HG03135 (cell line): ENCODE results near the gene SORCS3.

Experiments
- ATAC-seq: cut with Tn5 transposase; IDR thresholded peaks from one replicate; pipeline ENCODE4 v1.9.1; 2021; ENCODE audit warnings: mild to moderate bottlenecking, moderate library complexity; ENCODE audit not compliant: unreplicated experiment

Gene SORCS3

DNA sequence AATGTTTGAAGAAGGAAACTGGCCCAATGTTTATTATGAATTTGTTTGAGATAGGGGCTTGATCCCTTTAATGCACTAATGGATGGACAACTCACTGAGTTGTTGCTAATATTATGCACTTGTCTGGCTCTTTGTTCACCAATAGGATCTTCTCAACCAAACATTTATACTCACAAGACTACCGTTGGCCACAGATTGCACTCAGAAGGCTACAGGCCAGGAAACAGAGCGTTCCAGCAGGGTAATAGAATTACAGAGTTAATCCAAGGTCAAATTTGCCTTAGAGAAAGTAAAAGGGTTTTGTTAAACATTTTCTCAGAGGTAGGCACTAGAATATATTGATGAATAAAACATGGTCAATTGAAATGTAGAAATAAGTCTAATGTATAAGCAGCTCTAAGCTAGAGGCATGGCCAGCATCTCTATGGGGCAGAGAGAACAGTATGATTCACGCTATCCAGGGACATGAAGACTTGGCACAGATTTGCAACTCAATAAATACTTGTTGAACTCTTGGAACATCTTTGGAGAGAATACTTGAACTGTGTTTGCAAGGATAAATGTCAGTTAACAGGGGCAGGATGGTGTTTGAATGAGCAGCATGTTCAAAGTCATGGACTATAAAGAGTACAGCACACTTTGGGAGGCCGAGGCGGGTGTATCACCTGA, 606.9 kb downstream of the SORCS3 start:
- ATAC-seq, result no peak

- no peak for ATAC-seq
Observed at GRCh38 chr10:105252911-105253310, 611.8 kb downstream of the SORCS3 start.

DNA sequence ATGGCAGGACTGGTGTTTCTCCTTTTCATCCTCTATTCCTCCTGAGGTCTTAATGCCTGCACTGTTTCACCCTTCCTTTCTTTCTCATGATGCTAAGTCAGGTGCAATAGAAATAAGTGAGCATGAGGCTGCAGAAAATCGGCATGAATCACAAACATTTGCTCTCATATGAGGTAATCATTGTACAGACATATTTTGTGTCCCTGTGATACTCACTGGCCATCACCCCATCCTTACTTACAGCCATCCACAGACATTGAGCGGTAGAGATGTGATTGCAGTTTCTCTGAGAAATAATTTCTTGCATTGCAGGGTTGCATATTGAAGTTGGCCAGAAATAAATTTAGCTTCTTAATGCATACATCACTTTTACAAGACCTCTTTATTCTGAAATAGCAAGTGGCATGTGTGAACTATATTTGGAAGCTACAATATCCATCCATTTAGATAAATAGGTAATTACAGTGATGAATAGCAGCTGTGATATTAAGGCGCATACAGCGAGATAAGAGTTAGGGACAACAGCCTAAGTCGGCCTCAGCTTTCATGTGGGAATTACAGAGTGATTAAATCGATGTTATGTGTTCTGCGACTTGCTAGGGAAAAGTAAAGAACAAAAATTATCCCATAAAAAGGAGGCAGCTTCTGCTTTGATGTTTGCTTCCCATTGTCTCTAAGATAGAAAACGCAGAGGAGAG, 612.6 kb downstream of the SORCS3 start:
- ATAC-seq, result no peak

DNA sequence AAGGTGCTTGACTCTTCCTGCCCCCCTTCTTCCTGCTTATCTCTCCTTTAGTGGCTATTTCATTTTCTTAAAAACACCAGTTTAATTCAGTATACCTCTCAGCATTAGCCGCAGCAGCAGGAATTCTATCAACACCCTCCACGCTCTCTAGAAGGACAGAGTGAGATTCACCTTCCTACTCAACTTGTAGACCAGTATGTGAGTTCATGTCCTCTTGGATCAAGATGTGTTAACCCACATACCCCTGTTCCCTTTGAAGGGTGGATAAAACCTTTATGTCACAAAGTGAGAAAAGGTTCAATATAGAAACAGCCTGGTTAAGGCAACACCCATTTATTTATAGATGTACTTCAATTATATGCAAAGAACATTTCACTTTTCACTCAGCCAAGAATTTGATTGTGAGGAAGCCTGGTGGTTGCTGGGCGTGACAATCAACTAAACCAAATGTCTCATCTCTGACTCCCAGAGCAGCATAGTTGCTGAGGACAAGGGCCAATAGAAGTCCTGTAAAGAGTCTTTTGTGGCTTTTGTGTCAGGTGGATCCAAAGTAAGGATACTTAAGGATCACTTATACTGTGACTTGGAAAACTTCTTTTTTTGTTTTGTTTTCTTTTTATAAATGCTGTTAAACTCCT, 617.1 kb downstream of the SORCS3 start:
- ATAC-seq, result no peak

DNA sequence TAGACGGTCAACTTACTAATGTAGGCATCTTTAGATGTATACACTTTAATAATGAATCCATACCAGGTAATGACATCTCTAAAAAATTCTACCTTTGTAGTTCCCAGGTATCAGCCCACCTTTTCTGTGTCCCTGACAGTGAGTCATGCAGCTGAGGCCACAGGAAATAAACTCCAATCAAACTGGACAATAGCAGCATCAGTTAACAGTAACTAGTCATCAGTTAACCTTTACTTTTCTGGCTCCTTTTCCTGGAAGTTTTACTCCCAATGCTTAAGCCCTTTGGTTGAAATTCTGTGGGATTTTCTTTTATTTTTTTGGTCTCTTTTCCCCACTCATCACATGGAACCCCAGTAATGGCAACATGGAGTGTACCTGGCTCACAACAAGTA, 617.6 kb downstream of the SORCS3 start:
- no peak for ATAC-seq

- ATAC-seq, result no peak
Observed at GRCh38 chr10:105259201-105259600, 618.1 kb downstream of the SORCS3 start.

GRCh38 chr10:105262666-105263065, 621.6 kb downstream of the SORCS3 start:
- no peak for ATAC-seq

DNA sequence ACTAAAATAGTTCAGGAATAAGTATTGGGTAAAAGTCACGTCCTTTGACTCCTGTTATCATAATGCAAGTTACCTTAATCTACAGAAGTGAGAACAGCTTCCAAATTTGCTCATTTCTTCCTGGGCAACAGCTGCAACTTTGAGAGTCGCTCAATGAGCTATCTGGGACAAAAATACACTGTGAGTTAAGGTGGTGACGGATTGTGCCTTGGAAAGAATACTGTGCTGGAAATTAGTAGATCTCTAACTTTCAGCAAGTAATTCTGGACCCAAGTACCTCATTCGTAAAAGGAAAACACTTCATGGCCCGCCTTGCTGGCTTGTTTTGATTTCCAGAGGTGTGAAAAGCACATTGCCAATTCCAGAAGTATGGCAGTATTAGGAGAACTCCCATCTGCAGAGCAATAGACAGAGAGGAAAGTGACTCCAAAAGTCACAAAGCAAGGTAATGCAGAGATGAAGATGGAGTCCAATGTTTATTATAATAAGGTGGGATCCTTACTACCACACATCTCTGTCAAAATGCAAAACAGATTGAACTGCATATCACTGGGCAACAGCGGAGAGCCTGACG, 626.0 kb downstream of the SORCS3 start:
- no peak for ATAC-seq

GRCh38 chr10:105268961-105269360, 627.9 kb downstream of the SORCS3 start:
- ATAC-seq, result no peak

GRCh38 chr10:105269689-105270088, 628.6 kb downstream of the SORCS3 start:
- ATAC-seq, result no peak

DNA sequence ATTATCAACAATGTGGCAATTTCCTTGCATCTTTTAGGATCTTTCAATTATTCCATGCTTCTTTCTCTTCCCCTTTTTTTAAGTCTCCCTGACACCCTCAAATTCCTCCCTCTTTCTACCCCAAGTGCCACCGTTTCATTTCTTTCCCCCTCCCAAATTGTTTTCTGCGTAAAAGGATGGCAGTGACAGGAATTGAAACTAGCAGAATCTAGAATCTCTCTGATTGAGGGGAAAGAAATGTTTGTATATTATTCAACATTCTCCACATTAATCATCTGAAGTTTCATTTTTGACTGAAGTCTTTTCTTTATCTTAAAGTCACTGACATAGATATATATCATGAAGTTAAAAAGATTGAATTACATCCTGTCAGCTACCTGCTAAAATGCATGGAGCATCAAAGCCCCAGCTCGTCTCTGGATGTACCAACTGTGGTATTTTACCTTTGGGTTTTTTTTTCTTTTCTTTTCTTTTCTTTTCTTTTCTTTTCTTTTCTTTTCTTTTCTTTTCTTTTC, 633.5 kb downstream of the SORCS3 start:
- ATAC-seq, result no peak

DNA sequence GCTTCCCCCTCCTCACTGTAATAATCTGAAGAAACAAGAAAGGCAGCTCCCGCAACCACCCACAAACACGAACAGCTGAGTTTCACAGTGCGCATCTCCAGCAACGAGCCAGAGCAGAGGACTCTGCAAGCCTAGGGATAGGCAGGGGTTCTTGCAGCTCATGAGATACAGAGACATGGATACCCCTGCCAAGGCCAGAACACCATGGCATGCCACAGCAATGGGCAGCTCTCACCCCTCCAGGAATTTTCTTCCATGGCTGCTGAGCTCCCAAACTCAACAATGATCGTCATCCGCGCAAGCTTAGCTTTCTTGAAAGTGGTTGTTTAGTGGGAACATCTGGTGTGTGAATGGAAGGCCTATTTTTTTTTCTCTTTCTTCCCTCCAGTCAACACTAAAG, 637.3 kb downstream of the SORCS3 start:
- ATAC-seq, result no peak

DNA sequence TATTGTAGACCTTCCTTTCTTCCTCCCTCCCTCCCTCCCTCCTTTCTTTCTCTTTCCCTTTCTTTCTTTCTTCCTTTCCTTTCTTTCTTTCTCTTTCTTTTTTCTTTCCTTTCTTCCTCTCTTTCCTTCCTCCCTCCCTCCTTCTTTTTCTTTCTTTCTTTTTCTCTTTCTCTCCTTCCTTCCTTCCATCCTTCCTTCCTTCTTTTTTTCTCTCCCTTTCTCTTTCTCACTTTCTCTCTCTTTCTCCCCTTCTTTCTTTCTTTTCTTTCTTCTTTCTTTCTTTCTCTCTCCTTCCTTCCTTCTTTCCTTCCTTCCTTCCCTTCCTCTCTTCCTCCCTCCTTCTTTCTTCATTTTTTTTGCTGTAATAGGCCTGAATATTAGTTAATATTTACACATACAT, 638.0 kb downstream of the SORCS3 start:
- no peak for ATAC-seq

DNA sequence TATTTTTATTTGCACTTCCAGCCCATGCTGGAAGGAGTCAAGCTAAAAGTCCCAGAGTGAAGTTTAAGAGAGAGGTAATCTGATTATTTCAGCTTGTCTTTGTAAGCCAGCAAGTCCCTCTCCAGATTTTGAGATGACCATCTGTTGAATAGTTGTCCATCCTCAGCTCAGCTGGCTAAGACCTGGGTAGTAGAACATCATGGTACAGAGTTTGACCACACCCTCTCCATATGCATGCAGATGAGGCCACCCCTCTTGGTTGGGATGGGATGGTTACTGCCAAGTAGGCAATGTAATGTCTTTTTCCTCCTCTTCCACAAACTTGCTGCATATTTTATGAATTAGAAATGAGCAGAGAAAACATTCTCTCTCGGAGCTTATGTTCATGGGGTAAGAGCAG, 639.8 kb downstream of the SORCS3 start:
- ATAC-seq, result no peak

- no peak for ATAC-seq
Observed at GRCh38 chr10:105284476-105285215, 643.6 kb downstream of the SORCS3 start.

DNA sequence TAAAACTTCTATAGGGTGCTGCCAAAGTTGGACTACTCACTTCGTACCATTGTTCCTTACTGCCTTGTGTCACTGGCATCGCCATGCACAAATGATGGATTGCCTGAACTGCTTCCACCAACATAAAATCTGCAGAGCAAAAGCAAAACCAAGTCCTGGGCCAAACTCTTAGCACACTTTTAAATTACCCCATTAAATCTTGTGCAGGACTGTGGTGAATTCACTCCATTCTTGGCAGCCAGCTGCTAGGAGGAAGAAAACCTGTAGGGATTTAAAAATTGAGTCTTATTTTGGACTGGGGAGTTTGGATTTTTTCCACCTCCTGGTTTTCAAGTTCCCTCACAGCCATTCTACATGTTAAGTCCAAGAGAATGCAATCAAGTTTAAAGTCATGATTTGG, 646.9 kb downstream of the SORCS3 start:
- ATAC-seq, result no peak

DNA sequence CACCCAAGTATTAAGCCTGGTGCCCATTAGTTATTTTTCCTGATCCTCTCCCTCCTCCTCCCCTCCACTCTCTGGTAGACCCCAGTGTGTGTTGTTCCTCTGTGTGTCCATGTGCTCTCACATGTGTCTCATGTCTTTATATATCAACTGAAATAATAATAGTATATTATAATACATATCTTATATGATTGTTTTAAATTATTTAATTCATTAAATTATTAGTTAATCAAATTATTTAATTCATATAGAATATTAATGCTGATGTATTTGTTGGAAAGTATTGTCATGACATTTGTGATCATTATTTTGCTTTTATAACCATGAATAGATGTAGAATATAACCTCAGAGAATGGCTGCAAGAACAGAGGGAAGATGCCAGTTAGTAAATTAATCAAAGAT, 647.5 kb downstream of the SORCS3 start:
- ATAC-seq, result no peak

DNA sequence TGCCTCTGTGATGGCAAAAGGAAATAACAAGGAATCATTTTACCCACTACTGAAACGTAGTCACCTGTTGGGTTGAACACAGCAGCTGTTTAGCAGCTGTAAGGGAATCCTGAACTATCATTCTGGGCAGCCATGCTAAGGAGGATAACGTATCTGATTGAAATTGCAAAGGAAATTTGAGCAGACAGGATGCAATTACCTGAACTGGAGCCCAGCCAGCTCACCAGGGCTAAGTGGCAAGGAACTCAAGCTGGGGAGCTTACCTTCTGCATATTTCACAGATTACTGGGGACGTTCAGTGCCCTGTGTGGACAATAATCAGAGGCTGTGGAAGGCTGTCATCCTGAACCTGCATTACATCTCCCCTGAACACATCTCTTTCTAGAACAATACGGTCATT, 650.5 kb downstream of the SORCS3 start:
- ATAC-seq, result no peak

- no peak for ATAC-seq
Observed at GRCh38 chr10:105292236-105292635, 651.1 kb downstream of the SORCS3 start.
